ENCODE results near the gene AKAP7. TPM values are rescaled to one million over a fixed set of nuclear protein-coding genes. Genes with fewer than 3 reads are reported as not detected.

AKAP7 gene
- total RNA-seq, 4 donors from 2014 or later = 2.1 to 11.4 (median 4.4) TPM

DNA sequence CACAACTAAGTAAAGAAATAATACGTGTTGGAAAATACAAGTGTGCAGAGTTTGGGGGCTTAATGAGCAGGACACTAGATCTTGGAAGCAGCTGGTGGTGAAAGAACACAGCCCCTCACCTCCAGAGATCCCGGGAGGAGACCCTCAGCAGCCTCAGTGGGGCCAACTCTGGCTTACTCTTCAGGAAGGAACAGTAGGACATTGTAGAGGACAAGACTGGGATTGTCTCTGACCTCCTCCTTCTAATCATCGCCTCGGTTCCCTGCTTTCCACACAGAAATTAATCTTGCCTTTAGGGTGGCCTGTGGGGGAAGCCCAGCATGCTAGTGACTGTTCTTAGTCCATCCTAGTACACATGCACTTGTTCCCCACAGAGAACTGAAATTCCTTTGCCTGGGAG lies 130.7 kb downstream of the AKAP7 start:
- H3K9me3 ChIP-seq = peaks cover 0 to 7% (median 0%) of the 10 kb centered on the region in 3 donors
- 60 to 66% methylated on average over 4 of the region's 4 CpGs for WGBS, 2 donors
- no peak overlapping the region for H3K27ac ChIP-seq
- peaks cover 0 to 17% (median 0%) of the 10 kb centered on the region in 3 donors for H3K36me3 ChIP-seq
- TF ChIP-seq, protein P1, sequence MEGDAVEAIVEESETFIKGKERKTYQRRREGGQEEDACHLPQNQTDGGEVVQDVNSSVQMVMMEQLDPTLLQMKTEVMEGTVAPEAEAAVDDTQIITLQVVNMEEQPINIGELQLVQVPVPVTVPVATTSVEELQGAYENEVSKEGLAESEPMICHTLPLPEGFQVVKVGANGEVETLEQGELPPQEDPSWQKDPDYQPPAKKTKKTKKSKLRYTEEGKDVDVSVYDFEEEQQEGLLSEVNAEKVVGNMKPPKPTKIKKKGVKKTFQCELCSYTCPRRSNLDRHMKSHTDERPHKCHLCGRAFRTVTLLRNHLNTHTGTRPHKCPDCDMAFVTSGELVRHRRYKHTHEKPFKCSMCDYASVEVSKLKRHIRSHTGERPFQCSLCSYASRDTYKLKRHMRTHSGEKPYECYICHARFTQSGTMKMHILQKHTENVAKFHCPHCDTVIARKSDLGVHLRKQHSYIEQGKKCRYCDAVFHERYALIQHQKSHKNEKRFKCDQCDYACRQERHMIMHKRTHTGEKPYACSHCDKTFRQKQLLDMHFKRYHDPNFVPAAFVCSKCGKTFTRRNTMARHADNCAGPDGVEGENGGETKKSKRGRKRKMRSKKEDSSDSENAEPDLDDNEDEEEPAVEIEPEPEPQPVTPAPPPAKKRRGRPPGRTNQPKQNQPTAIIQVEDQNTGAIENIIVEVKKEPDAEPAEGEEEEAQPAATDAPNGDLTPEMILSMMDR (IDR thresholded peaks at IDR 0.05) = no peak
- TF ChIP-seq POLR2A (IDR thresholded peaks at IDR 0.05) = no peak
- H3K4me1 ChIP-seq = no peaks in the 10 kb centered on the region
- no peak overlapping the region for H3K4me3 ChIP-seq
- intact Hi-C loops (cut with DNase I) = no loop called here
- DNase-seq = no peak
- no peaks in the 10 kb centered on the region for H3K27me3 ChIP-seq

DNA sequence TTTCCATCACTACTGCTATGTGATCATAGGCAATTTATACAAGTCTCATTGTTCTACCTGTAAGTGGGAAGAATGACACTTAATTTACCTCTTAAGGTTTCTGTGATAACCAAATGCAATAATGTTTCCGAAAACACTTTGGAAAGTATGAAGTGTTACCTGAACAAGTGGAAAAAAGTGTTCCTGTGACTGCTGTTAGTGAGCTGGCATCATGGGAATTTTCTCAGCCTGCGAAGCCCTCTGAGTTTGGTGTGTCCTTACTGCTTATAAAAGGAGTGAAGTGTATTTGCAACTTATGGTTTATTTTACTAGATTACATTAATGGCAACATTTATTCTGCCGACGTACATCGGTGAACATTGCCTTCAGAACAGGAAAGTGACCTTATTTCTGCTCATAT lies 133.0 kb downstream of the AKAP7 start:
- DNase-seq = no peak
- Histone ChIP-seq H3K4me3 (no peak overlapping the region), H3K27ac (no peak overlapping the region), H3K27me3 (no peaks in the 10 kb centered on the region), H3K9me3 (peaks cover 0 to 7% (median 0%) of the 10 kb centered on the region in 3 donors), H3K36me3 (peaks cover 0 to 17% (median 0%) of the 10 kb centered on the region in 3 donors), H3K4me1 (no peaks in the 10 kb centered on the region)
- TF ChIP-seq, protein P1 (IDR thresholded peaks at IDR 0.05) = no peak
- TF ChIP-seq POLR2A (IDR thresholded peaks at IDR 0.05) = no peak
- 88 to 93% methylated on average over 5 of the region's 5 CpGs for WGBS, 2 donors
- intact Hi-C loops (cut with DNase I) = no loop called here

DNA sequence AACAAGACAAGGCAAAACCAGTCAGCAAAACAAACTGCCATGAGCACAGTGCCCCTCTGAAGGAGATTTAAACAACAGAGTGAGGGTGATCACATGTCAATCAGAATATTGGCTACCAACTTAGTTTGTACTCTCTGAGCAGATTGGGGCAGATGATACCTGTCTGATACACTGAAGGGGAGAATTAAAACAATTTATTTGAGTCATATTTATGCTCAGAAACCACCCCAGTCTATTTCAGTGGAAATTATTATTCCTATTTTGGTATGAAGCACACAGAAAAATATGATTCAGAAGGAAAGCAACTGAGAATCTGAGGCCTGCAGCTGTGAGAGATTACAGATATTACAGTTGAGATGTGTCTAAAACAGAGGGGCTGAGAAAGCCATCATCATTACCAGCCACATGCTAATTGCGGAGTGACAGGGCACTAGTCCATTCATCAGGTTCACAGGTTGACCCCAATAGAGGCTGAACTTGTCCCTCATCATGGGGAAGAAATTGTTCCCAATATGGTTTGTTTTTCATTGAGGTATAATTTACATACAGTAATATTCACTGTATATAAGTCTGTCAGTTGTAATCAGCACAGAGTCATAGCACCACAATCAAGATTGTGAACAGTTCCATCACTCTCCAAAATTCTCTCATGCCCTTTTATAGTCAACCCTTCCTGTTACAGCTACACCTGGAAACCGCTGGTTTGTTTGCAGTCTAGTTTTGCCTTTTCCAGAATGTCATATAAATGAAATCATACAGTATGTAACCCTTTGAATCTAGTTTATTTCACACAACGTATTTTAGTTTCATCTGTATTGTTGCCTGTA lies 134.5 kb downstream of the AKAP7 start:
- H3K4me1 ChIP-seq = no peaks in the 10 kb centered on the region
- no peak for DNase-seq
- H3K9me3 ChIP-seq = peaks cover 0 to 7% (median 0%) of the 10 kb centered on the region in 3 donors
- peaks cover 0 to 17% (median 0%) of the 10 kb centered on the region in 3 donors for H3K36me3 ChIP-seq
- intact Hi-C loops (cut with DNase I) = no loop called here
- WGBS, 2 donors = 92 to 98% methylated on average over 3 of the region's 3 CpGs
- H3K4me3 ChIP-seq = no peak overlapping the region
- TF ChIP-seq, protein P1 (IDR thresholded peaks at IDR 0.05) = no peak
- no peak for TF ChIP-seq POLR2A (IDR thresholded peaks at IDR 0.05)
- no peak overlapping the region for H3K27ac ChIP-seq
- H3K27me3 ChIP-seq = no peaks in the 10 kb centered on the region

DNA sequence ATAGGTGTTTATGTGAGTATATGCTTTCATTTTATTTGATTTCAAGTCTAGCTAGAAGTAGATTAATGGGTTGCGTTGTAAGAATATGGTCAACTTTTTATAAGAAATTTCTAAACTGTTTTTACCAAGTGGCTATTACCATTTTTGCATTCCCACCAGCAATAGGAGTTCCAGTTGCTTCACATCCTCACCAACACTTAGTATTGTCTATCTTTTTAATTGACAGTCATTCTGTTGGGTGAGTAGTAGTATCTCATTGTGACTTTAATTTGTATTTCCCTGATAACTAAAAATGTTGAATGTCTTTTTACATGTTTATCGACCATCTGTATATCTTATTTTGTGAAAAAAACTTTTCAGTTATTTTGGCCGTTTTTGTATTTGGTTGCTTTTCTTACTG lies 135.3 kb downstream of the AKAP7 start:
- H3K27me3 ChIP-seq = no peaks in the 10 kb centered on the region
- TF ChIP-seq, protein P1 (IDR thresholded peaks at IDR 0.05) = no peak
- TF ChIP-seq POLR2A (IDR thresholded peaks at IDR 0.05) = no peak
- no peak overlapping the region for H3K27ac ChIP-seq
- 96 to 97% methylated on average over 3 of the region's 3 CpGs for WGBS, 2 donors
- DNase-seq = no peak
- intact Hi-C loops (cut with DNase I) = no loop called here
- peaks cover 0 to 17% (median 0%) of the 10 kb centered on the region in 3 donors for H3K36me3 ChIP-seq
- no peaks in the 10 kb centered on the region for H3K4me1 ChIP-seq
- H3K9me3 ChIP-seq = peaks cover 0 to 7% (median 0%) of the 10 kb centered on the region in 3 donors
- H3K4me3 ChIP-seq = no peak overlapping the region

DNA sequence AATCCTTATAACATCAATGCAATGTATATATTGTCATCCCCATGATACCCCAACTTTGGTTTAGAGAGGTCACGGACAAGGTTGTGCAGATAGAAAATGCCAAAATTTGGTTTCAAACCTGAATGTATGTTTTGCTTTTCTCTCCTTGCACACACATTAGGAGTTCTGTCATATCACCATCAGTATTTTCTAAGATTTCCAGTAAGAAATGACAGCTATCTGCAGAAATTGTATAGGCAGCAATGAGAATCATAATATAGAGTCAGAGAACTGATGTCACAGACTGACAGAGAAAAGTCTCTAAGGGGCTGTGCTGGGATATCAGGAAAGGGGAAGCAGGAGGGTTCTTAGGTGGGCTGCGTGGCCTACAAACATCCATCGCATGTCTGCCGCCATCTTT lies 140.0 kb downstream of the AKAP7 start:
- TF ChIP-seq, protein P1 (IDR thresholded peaks at IDR 0.05) = no peak
- no peak for TF ChIP-seq POLR2A (IDR thresholded peaks at IDR 0.05)
- Histone ChIP-seq H3K27ac (no peak overlapping the region), H3K36me3 (peaks cover 0 to 3% (median 0%) of the 10 kb centered on the region in 3 donors), H3K9me3 (no peaks in the 10 kb centered on the region), H3K27me3 (no peaks in the 10 kb centered on the region), H3K4me1 (no peaks in the 10 kb centered on the region), H3K4me3 (no peak overlapping the region)
- DNase-seq = no peak
- WGBS, 2 donors = 91 to 97% methylated on average over 4 of the region's 4 CpGs
- intact Hi-C loops (cut with DNase I) = no loop called here

All from esophagus squamous epithelium (tissue), 5 donors.